K562 (cell line): ENCODE measurements around the gene CRYBG1. TPM values are rescaled to one million over a fixed set of nuclear protein-coding genes. Genes with fewer than 3 reads are reported as not detected.

ENCODE experiments used
- BCOR ChIP-seq: fragments of 450-650 bp; IDR thresholded peaks from 2 replicates; pipeline ENCODE4 v1.6.1; 2016
- CREB1 ChIP-seq, 2 experiments: sonication (generic) in 1 of 2; formaldehyde crosslinking in 1 of 2; IDR thresholded peaks; 2 replicates each; pipeline versions ENCODE4 v1.6.1 to v1.8.0; 2012 to 2022; ENCODE audit warnings: inconsistent platforms in 1 of 2, mild to moderate bottlenecking in 1 of 2, missing genetic modification reagents in 1 of 2, moderate library complexity in 1 of 2
- HDAC3 ChIP-seq: fragments of 450-650 bp; IDR thresholded peaks from 2 replicates; pipeline ENCODE4 v1.6.1; 2018; ENCODE audit warnings: borderline replicate concordance, mild to moderate bottlenecking, moderate library complexity; ENCODE audit not compliant: partially characterized antibody
- ILF3 ChIP-seq: fragments of 450-650 bp; IDR thresholded peaks from 2 replicates; pipeline ENCODE4 v1.6.1; 2018; ENCODE audit warnings: antibody characterized with exemption, mild to moderate bottlenecking, moderate library complexity, borderline replicate concordance
- TARDBP ChIP-seq: fragments of 450-650 bp; IDR thresholded peaks from 2 replicates; pipeline ENCODE4 v1.6.1; 2016
- TGIF2 ChIP-seq: sonication (generic); formaldehyde crosslinking; IDR thresholded peaks from 2 replicates; pipeline ENCODE4 v1.8.1; 2022; ENCODE audit warnings: mild to moderate bottlenecking, missing genetic modification reagents, moderate library complexity
- ZC3H8 ChIP-seq: fragments of 450-650 bp; IDR thresholded peaks from 2 replicates; pipeline ENCODE4 v1.6.1; 2017
- polyA plus RNA-seq, 8 experiments: library from polyadenylated mRNA; depleted of rRNA in 4 of 8; stranded (reverse) in 5 of 8; unstranded in 3 of 8; fragments of >200 nt; fragmentation: Nextera tagmentation in 2 of 8; fragmentation: Illumina TruSeq in 1 of 8; extraction: Ambion mirVana in 2 of 8; extraction: Trizol in 1 of 8; gene quantifications; 2 replicates each; pipeline versions ENCODE4 v1.2.1 to v1.2.3, GENCODE V29; 2011 to 2014; ENCODE audit warnings: inconsistent platforms in 1 of 8, missing spikeins in 1 of 8
- total RNA-seq, 7 experiments: library from RNA; depleted of rRNA in 6 of 7; stranded (reverse); fragments of >200 nt in 6 of 7; fragmentation: Illumina TruSeq in 2 of 7; extraction: Trizol in 2 of 7; gene quantifications; 2 replicates each; pipeline versions ENCODE4 v1.2.1 to v1.2.3, GENCODE V29; 2011 to 2021; ENCODE audit warnings: low replicate concordance in 1 of 7
- TF ChIP-seq, protein P1 (sequence below): fragments of 450-650 bp; IDR thresholded peaks from 2 replicates; pipeline ENCODE4 v1.6.1; 2016; ENCODE audit warnings: mild to moderate bottlenecking
- TF ChIP-seq, protein P2 (sequence below): sonication (generic); formaldehyde crosslinking; IDR thresholded peaks from 2 replicates; pipeline ENCODE4 v1.8.0; 2022; ENCODE audit warnings: mild to moderate bottlenecking, missing genetic modification reagents
- TF ChIP-seq, protein P3 (sequence below), 2 experiments: fragments of 450-650 bp; formaldehyde crosslinking in 1 of 2; IDR thresholded peaks; 2 replicates each; pipeline versions ENCODE4 v1.4.0 to v1.6.1; 2014 to 2020; ENCODE audit warnings: mild to moderate bottlenecking in 2 of 2, borderline replicate concordance in 1 of 2, low read depth in 1 of 2
- TF ChIP-seq, protein P4 (sequence below): fragments of 450-650 bp; IDR thresholded peaks from 2 replicates; pipeline ENCODE4 v1.6.1; 2018; ENCODE audit warnings: mild to moderate bottlenecking, low read depth; ENCODE audit not compliant: partially characterized antibody

The CRYBG1 gene
- total and polyA plus RNA-seq, 9 of the 15 experiments (the other 6 are each of a cell fraction or from before 2014, with no cell fraction given) = 0.07 to 0.47 (median 0.11) TPM

DNA sequence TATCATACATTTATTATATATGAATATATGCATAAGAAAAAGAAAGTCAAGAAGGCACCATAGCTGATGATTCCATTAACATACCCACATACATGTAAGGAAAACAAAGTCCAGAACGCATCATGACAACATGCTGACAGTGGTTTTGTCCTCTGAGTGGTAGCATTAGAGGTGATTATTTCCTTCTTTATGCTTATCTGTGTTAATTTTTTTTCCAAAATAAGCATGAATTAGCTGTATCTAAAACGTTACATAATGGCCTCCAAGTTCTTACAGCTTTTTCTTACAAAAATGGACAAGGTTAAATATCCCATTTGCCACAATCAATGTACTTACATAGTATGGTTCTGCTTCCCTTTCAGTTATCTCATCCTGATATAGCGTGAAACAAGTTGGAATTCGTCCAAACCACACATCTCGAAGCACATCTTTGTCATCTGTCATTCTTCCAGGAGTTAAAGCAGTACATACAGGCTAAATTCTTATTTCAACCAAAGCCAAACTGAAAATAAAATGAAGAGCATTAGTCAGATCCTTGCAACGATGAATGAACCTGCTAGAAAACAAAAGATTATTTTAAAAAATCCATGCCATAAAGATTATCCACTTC lies 44.6 kb upstream of the CRYBG1 start (continued):
- TF ChIP-seq, protein P1, sequence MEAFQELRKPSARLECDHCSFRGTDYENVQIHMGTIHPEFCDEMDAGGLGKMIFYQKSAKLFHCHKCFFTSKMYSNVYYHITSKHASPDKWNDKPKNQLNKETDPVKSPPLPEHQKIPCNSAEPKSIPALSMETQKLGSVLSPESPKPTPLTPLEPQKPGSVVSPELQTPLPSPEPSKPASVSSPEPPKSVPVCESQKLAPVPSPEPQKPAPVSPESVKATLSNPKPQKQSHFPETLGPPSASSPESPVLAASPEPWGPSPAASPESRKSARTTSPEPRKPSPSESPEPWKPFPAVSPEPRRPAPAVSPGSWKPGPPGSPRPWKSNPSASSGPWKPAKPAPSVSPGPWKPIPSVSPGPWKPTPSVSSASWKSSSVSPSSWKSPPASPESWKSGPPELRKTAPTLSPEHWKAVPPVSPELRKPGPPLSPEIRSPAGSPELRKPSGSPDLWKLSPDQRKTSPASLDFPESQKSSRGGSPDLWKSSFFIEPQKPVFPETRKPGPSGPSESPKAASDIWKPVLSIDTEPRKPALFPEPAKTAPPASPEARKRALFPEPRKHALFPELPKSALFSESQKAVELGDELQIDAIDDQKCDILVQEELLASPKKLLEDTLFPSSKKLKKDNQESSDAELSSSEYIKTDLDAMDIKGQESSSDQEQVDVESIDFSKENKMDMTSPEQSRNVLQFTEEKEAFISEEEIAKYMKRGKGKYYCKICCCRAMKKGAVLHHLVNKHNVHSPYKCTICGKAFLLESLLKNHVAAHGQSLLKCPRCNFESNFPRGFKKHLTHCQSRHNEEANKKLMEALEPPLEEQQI = 0 out of 2 replicates have a peak, but pooled peaks have one; percentile 19
- TF ChIP-seq ZC3H8 = no peak
- TF ChIP-seq, protein P2, sequence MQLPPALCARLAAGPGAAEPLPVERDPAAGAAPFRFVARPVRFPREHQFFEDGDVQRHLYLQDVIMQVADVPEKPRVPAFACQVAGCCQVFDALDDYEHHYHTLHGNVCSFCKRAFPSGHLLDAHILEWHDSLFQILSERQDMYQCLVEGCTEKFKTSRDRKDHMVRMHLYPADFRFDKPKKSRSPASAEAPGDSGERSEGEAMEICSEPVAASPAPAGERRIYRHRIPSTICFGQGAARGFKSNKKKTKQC (CRISPR knock-in tag) = no peak
- no peak for TF ChIP-seq ILF3
- TF ChIP-seq BCOR = no peak
- TF ChIP-seq, protein P3, sequence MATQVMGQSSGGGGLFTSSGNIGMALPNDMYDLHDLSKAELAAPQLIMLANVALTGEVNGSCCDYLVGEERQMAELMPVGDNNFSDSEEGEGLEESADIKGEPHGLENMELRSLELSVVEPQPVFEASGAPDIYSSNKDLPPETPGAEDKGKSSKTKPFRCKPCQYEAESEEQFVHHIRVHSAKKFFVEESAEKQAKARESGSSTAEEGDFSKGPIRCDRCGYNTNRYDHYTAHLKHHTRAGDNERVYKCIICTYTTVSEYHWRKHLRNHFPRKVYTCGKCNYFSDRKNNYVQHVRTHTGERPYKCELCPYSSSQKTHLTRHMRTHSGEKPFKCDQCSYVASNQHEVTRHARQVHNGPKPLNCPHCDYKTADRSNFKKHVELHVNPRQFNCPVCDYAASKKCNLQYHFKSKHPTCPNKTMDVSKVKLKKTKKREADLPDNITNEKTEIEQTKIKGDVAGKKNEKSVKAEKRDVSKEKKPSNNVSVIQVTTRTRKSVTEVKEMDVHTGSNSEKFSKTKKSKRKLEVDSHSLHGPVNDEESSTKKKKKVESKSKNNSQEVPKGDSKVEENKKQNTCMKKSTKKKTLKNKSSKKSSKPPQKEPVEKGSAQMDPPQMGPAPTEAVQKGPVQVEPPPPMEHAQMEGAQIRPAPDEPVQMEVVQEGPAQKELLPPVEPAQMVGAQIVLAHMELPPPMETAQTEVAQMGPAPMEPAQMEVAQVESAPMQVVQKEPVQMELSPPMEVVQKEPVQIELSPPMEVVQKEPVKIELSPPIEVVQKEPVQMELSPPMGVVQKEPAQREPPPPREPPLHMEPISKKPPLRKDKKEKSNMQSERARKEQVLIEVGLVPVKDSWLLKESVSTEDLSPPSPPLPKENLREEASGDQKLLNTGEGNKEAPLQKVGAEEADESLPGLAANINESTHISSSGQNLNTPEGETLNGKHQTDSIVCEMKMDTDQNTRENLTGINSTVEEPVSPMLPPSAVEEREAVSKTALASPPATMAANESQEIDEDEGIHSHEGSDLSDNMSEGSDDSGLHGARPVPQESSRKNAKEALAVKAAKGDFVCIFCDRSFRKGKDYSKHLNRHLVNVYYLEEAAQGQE (IDR thresholded peaks at IDR 0.05; ENCODE audit: borderline replicate concordance) = peak; percentile 10; the same call in 1 of the 2 replicates
- TF ChIP-seq, protein P3 (CRISPR knock-in tag; IDR thresholded peaks at IDR 0.05; ENCODE audit: low read depth) = no peak
- TF ChIP-seq HDAC3 = peak; percentile 24
- TF ChIP-seq TGIF2 = no peak
- TF ChIP-seq, protein P4, sequence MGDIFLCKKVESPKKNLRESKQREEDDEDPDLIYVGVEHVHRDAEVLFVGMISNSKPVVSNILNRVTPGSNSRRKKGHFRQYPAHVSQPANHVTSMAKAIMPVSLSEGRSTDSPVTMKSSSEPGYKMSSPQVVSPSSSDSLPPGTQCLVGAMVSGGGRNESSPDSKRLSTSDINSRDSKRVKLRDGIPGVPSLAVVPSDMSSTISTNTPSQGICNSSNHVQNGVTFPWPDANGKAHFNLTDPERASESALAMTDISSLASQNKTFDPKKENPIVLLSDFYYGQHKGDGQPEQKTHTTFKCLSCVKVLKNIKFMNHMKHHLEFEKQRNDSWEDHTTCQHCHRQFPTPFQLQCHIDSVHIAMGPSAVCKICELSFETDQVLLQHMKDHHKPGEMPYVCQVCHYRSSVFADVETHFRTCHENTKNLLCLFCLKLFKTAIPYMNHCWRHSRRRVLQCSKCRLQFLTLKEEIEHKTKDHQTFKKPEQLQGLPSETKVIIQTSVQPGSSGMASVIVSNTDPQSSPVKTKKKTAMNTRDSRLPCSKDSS = no peak
- no peak for TF ChIP-seq TARDBP
- TF ChIP-seq CREB1 (IDR thresholded peaks at IDR 0.05) = no peak
- TF ChIP-seq CREB1 (CRISPR knock-in tag; IDR thresholded peaks at IDR 0.05) = no peak
